HG03460 (cell line): ENCODE measurements around the gene MDM2.
"Not testable (repeated sequence)": the region's sequence is repeated elsewhere in the genome, so short reads cannot be mapped to it uniquely, and the experiment has no call there.

ENCODE experiments used
- ATAC-seq: cut with Tn5 transposase; IDR thresholded peaks from one replicate; pipeline ENCODE4 v1.9.1; 2021; ENCODE audit not compliant: unreplicated experiment

Gene MDM2

DNA sequence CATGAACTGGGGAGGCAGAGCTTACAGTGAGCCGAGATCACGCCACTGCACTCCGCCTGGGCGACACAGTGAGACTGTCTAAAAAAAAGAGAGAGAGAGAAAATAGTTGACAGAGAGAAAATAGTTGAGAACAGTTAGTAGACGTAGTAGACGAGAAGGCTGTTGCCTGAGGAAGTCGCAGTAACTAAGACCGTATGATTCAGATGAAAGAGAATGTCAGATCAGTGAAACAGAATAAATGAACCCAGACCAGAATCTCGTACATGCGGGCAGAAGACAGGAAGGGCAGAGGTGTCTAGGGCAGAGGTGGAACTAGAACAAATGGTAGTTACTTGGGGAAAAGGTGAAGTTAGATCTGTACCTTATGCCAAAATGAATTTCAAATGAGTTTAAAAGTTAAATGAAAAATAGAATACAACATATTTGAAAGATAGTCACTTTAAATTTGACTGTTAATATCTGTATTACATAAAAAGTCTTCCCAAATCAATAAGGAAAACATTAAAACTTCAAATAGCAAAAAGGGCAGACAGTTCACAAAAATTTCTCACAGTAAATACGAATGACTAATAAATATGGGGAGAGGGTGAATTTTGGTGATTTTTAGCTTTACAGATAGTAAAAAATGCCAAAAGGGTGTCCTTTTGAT lies 17.7 kb downstream of the MDM2 start:
- no peak for ATAC-seq

DNA sequence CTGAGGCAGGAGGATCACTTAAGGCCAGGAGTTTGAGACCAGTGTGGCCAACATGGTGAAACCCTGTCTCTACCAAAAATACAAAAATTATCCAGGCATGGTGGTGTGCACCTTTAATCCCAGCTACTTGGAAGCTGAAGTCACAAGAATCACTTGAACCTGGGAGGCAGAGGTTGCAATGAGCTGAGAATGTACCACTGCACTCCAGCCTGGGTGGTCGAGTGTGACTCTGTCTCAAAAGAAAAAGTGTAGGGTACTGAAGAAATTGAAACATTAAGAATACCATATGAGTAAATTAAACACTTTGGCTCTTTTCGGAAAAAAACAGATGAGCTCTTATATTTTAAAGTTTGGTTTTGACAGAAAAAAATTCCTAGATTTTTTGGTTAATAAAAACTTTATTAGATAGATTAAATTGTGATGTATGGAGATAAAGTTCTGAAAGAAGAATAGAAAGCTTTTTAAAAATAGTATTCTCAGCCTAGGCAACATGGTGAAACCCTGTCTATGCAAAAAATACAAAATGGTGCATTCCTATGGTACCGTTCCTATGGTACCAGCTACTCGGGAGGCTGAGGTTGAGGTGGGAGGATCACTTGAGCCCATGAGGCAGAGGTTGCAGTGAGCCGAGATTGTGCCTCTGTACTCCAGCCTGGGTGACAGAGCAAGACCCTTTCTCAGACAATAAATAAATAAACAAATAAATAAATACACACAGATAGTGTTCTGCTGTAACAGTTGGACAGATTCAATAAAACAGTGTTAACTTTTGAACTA lies 20.1 kb downstream of the MDM2 start:
- ATAC-seq: no peak

DNA sequence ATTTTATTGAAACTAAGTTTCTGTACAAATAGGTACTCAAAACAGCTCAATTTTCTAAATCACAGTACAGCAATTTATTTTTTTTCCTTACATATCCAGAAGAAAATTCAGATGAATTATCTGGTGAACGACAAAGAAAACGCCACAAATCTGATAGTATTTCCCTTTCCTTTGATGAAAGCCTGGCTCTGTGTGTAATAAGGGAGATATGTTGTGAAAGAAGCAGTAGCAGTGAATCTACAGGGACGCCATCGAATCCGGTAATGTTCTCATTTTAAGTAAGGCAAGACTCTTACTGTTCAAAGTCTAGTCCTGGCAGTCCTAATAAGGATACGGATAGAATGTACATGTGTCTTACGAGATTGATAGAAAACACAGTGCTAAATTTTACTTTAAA lies 20.7 kb downstream of the MDM2 start:
- no peak for ATAC-seq

DNA sequence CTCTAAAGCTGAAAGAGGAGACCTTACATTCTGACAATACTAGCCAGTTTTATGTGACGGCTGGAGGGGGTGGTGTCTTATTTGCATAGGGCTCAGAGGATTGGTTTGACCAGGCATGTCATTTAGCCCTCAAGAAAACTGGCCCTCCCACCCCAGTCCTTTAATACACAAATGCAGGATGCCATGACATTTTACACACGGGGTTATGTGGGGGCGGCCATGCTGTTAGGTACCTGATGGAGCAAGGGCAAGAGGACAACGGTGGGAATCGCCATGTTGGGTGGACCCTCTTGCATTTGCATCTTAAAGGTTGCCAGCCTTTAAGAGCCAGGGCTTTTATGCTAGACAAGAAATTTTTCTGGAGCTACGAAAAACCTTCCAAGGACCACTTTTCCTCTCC lies 23.3 kb downstream of the MDM2 start:
- ATAC-seq: no peak

DNA sequence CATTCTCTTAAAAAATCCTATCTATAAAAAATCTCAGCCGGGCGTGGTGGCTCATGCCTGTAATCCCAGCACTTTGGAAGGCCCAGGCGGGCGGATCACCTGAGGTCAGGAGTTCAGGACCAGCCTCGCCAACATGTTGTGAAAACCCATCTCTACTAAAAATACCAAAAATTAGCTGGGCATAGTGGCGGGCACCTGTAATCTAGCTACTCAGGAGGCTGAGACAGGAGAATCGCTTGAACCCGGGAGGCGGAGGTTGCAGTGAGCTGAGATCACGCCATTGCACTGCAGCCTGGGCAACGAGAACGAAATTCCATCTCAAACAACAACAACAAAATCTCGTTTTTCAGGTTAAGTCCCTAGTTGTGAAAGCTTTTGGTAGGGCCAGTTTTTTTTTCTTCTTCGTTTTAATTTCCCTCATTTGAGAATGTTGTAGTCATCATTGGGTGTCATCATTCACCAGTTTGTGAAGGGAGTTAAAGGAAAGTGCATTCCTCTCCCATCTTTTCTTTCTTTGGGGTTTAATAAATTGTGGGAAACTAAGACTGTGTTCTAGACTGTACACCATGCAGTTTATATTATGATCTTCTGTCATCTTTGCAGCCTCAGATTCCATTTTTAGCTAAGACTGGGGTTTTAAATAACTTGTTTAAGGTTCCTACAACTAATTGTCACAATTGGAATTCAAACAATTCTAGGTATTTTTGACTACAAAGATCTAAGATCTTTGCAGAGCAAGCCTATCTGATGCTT lies 23.9 kb downstream of the MDM2 start:
- no peak for ATAC-seq

DNA sequence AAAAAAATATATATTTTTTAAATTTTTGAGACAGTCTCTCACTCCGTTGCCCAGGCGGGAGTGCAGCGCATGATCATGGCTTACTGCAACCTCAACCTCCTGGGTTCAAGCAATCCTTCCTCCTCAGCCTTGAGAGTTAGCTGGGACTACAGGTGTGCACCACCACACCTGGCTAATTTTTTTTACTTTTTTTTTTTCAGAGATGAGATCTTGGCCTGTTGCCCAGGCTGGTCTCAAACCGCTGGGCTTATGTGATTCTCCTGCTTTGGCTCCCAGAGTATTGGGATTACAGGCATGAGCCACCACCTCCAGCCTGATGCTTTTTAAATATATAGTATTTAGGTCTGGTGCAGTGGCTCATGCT lies 24.5 kb downstream of the MDM2 start:
- no peak for ATAC-seq

DNA sequence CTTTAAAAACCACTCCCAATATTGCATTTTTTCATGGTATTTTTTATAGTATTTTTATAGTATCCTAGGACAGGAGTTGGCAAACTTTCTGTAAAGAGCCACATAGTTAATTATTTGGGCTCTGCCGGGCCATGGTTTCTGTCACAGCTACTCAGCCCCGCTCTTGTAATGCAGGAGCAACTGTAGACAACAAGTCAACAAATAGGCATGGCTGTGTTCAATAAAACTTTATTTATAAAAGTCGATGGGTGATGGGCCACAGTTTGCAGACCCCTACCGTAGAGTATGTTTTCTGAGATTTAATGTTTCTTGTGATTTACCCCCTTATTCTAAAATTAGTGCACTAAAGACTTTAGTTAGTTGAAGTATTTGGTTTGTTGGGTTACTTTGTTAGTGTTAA lies 25.5 kb downstream of the MDM2 start:
- no peak for ATAC-seq

DNA sequence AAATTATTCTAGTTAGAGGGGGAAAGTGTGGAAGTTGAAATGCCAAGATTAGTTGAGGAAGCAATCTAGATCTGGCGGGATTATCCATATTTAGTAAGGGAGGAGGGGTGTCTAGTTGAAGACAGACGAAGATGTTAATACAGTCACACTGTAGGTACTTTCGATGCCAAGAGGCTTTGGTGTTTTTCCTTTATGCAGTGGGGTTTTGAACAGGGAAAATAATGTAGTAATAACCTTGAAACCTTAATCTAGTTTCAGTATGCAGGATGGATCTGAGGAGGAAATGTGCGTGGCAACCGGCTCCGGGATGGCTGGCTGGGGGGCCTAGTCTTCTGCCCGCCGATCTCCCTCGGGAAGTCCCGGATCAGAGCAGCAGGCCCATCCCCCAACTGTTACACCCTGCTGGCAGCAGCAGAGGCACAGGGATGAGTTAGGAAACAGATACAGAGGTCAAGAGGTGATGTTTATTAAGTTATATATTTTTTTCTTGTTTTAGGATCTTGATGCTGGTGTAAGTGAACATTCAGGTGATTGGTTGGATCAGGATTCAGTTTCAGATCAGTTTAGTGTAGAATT lies 27.4 kb downstream of the MDM2 start:
- no peak for ATAC-seq

DNA sequence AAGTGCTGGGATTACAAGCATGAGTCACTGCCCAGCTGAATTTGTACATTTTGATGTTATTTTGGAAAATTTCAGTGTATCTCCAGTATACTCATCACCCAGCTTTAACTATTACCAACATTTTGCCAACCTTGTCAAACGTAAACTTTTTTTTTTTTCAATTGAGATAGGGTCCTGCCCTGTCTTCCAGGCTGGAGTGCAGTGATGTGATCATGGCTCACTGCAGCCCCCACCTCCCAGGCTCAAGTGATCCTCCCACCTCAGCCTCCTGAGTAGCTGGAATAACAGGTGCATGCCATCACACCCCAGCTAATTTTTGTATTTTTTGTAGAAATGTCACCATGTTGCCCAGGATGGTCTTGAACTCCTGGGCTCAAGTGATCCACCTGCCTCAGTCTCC lies 29.2 kb downstream of the MDM2 start:
- no peak for ATAC-seq

DNA sequence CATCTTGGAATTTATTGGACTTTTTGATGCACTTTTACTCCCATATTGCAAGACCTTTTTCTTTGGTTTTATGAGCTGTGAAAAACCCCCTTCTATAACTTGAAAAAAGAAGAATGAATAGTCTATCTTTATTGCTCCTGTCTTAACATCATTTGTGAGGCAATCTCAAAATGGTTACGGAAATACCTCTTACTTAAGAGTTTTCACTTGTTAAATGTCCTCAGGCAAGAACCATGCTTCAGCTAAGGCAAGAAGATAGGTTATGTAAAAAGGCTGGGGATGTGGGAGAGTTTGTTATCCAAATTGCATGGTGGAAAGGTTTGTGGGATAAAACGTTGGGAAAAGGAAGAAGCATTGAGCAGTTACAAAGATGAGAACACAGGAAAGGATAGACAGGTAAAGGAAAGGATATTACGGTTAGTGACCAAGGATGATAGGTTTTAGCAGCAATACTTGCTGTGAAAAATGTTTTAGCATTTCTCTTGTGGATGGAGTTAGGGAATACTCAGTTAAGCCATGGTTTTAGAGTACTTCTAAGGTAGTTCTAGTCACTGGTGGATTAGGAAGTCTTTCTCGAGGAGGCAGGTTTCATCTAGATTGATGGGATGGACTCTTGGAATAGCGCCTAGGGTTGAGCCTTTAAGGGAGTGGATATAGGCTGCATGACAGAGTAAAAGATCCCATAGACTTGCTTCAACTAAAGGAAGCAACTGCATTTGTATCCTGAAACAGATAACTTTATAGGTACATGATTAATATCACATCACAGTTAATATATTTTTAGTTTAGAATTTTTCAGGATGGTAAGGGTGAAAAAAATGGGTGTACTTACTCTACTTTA lies 30.3 kb downstream of the MDM2 start:
- ATAC-seq: no peak

DNA sequence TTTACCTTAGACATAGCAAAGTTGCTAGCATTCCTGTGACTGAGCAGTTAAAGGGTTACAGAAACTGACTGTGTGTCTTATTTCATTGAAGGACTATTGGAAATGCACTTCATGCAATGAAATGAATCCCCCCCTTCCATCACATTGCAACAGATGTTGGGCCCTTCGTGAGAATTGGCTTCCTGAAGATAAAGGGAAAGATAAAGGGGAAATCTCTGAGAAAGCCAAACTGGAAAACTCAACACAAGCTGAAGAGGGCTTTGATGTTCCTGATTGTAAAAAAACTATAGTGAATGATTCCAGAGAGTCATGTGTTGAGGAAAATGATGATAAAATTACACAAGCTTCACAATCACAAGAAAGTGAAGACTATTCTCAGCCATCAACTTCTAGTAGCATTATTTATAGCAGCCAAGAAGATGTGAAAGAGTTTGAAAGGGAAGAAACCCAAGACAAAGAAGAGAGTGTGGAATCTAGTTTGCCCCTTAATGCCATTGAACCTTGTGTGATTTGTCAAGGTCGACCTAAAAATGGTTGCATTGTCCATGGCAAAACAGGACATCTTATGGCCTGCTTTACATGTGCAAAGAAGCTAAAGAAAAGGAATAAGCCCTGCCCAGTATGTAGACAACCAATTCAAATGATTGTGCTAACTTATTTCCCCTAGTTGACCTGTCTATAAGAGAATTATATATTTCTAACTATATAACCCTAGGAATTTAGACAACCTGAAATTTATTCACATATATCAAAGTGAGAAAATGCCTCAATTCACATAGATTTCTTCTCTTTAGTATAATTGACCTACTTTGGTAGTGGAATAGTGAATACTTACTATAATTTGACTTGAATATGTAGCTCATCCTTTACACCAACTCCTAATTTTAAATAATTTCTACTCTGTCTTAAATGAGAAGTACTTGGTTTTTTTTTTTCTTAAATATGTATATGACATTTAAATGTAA lies 31.5 kb downstream of the MDM2 start:
- ATAC-seq: no peak

DNA sequence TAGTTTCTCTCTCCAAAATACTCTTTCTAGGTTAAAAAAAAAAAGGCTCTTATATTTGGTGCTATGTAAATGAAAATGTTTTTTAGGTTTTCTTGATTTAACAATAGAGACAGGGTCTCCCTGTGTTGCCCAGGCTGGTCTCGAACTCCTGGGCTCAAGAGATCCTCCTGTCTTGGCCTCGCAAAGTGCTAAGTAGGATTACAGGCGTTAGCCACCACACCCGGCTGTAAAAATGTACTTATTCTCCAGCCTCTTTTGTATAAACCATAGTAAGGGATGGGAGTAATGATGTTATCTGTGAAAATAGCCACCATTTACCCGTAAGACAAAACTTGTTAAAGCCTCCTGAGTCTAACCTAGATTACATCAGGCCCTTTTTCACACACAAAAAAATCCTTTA lies 33.2 kb downstream of the MDM2 start:
- not testable (repeated sequence) for ATAC-seq

DNA sequence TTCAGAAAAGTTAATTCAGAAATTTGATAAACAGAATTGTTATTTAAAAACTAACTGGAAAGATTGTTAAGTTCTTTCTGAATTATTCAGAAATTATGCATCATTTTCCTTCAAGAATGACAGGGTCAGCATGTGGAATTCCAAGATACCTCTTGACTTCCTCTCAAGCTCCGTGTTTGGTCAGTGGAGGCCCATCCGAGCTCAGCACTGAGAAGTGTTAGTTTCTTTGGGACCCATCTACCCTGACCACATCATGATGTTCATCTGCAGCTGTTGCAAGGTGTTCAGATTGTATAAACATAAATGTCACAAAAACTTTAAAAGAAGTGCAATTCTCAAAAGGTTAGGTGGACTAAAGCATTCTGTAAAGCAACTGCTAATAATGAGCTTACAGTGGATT lies 33.7 kb downstream of the MDM2 start:
- ATAC-seq: no peak

DNA sequence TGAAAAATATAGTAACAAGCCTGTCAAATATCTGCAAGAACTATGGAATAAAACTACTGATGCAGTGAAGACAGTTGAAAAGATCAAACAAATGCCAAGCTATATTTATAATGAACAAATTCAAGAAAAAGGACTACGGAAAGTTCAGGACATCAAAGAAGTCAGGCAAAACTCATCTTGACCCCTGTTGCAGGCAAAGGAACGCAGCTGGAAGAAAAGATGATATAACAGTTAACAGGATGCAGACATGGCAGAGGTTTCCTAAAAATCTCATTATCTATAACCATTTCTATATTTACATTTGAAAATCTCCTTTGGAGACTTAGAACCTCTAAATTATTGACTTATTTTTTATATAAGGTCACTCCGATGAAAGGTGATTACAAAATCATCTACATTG lies 34.1 kb downstream of the MDM2 start:
- ATAC-seq: no peak

DNA sequence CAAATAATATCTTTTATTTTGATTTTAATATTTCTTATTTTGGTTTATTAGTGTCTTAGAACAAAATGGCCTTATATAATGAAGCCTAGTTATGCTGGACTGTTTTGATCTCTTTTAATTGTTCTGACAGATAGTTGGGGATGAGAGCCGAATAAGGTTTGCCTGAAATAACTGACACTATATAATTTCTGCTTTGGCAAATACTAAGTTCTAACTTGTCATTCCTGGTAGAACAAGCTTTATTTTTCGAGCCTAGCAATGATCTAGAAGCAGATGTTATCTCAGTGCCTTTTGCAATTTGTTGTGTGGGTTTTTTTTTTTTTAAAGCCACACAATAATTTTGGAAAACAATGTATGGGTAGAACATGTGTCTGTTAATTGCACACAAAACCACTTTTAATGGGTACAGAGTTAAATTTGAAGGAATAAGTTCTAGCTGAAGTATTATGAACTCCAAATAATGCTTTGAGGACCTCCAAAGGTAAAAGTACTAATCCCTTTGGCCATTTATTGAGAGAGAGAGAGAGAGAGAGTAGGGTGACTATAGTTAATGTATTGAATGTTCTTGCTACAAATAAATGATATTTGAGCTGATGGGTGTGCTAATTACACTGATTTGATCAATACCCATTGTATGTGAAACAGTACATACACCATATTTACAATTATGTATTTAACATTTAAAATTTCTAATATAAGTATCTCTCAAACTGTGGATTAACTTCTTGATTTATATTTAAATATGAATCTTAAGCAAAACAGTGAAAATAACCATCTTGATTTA lies 35.0 kb downstream of the MDM2 start:
- ATAC-seq: no peak

DNA sequence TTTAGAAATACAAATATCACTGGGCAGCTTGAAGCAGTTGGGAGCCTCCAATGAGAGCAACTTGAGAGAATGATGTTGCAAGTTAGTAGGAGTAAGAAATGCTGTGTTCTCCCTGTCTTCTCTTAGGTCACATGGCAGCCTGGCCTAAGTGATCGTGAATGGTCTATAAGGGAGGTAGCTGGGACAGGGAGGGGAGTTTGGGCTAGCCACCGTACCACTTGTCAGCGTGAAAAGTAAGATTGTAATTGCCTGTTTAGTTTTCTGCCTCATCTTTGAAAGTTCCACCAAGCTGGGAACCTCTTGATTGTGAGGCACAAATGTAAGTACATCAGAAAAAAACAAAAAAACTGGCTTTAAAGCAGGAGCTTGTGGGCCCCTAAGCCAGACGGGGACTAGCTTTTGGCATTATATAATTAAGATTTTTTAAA lies 36.4 kb downstream of the MDM2 start:
- ATAC-seq: no peak

DNA sequence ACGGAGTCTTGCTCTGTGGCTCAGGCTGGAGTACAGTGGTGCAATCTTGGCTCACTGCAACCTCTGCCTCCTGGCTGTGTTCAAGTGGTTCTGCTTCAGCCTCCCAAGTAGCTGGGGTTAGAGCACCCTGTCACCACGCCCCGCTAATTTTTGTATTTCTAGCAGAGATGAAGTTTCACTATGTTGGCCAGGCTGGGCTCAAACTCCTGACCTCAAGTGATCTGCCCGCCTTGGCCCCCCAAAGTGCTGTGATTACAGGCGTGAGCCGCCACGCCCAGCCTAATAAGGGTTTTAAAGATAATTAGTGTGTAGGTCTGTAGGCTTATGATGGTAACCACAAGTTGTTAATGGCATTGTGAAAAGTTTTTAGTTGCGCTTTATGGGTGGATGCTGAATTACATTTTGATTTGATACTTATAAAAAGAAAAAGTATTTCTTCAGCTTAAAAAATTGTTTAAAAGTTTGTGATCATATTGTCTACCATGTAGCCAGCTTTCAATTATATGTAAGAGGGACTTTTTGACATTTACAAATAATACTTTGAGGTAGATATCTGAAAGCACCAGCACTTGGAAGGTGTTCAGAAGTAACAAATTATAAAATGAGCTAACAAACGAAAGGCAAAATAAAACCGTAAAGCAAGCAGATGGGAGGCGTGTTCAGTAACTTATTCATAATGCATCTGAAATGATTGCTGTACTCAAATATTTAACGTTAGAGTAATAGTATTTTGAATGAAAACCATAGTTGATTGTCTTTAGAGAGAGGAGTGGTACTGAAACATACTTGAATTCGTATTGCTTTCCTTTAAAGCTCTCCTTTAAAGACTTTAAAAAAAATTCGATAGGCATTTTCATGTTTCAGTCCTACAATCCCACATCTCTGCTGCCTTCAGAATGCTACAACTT lies 37.1 kb downstream of the MDM2 start:
- ATAC-seq: no peak

DNA sequence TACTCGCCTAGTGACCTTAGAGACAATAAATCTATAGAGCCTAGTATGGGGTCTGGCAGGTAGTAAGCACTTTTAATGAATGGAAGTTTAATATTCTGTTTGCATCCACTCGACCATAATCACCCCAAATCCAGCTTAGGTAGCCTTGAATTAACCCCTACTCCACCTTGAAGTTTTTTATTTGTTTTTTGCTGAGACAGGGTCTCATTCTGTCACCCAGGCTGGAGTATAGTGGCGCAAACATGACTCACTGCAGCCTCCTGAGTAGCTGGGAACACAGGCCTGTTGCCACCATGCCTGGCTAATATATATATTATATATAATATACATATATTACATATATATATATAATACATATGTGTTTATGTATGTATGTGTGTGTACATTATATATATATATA lies 38.8 kb downstream of the MDM2 start:
- no peak for ATAC-seq
